GM19351 (cell line): ENCODE results near the gene CXCL6.

Experiments used
- ATAC-seq: cut with Tn5 transposase; IDR thresholded peaks from one replicate; pipeline ENCODE4 v1.9.1; 2021; ENCODE audit warnings: mild to moderate bottlenecking, moderate library complexity; ENCODE audit not compliant: unreplicated experiment

CXCL6 gene

DNA sequence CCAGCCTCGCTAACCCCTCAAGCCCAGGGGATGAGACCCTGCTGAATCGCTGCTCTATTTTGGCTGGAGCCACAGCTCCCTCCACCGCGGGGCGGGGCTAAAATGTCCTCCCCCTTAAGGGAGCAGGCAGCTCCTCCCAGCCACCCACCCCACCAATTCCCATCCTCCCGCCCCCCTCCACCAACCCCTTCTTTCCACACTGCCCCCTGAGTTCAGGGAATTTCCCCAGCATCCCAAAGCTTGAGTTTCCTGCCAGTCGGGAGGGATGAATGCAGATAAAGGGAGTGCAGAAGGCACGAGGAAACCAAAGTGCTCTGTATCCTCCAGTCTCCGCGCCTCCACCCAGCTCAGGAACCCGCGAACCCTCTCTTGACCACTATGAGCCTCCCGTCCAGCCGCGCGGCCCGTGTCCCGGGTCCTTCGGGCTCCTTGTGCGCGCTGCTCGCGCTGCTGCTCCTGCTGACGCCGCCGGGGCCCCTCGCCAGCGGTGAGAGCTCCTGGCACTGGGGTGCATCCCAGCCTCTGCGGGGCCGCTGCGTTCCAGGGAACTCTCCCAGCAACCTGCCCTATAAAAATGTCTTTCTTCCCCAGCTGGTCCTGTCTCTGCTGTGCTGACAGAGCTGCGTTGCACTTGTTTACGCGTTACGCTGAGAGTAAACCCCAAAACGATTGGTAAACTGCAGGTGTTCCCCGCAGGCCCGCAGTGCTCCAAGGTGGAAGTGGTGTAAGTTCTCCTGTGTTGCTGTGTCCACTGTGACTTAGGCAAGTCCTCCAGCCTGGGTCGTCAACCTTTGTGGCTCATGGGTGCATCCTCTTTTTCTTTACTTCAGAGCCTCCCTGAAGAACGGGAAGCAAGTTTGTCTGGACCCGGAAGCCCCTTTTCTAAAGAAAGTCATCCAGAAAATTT, at the start of gene CXCL6:
TSS of gene CXCL6 (plus strand) at position 306 of the 907 bp plus-strand sequence. CDS start at position 379, 73 bp downstream.
- ATAC-seq: no peak

DNA sequence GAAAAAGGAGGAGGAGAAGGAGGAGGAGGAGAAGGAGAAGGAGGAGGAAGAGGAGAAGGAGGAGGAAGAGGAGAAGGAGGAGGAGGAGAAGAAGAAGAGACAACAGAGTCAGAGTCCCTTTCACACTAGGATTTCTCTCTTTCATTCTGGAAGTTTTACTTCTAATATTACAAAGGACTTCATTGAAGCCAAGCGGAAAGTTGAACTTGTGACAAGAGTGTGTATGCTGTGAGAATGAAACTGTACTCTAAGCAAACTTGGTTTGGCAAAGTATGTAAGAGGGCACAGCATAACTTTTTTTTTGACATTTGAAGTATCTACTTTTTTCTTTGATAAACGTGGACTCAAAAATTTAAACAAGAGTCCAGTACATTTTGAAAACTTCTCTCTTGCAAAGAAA, 48.1 kb upstream of the CXCL6 start:
- no peak for ATAC-seq

- ATAC-seq: no peak
Measured at GRCh38 chr4:73798842-73799241, 37.6 kb upstream of the CXCL6 start.

- ATAC-seq: no peak
Measured at GRCh38 chr4:73800206-73800605, 36.3 kb upstream of the CXCL6 start.

GRCh38 chr4:73801692-73802091, 34.8 kb upstream of the CXCL6 start:
- ATAC-seq: no peak

DNA sequence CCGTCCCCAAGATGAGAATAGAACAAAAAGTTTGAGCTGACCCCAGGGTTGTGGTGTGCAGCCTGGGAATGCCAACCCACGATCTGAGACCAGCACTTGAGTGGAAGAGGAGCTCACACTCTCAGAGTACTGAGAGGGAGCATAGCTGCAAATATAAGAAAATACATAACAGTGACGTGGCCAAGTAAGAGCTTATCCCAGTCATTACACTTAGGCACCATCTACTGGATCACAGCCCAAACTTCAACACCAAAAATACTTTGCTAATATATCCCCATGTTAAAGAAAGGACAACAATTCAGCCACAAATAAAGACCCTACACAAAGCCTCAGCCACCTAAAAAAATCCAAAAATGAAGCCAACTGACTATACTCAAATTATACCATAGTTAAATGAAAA, 33.3 kb upstream of the CXCL6 start:
- no peak for ATAC-seq

DNA sequence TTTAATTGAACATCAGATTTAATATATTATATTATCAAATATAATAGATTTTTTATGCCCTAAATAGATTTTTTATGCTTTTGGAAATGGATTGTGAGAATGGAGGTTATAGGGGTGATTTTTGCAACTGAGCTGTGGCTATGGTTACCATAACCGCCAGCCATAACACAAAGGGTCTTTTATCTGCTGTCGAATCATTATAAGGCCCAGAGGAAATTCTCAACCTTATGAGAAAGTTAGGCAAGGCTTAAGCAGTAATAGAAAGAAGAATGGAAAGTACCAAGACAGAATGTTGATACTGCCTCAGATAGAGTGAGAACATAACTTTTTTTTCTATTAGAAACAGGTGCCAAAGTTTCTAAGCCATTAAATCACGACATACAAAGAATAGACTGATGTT, 26.3 kb upstream of the CXCL6 start:
- no peak for ATAC-seq

DNA sequence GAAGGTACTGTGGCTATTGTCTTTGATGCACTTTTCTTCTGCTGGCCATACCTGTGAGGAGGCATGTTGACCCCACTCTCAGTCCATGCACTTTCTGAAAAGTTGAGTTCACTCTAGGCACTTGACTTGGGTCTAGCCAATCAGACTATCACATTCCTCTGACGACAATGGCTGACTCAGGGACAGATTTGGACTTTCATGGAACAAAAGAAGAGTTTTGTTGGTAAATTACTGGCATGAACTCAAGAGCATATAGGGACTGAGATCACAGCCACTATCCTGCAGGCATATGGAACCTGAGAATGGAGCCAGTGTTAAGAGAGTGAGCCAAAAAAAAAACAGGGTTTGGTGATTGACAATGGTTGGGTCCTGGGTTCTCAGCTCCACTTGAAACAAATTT, 24.6 kb upstream of the CXCL6 start:
- no peak for ATAC-seq

GRCh38 chr4:73814679-73815078, 21.8 kb upstream of the CXCL6 start:
- ATAC-seq: no peak

DNA sequence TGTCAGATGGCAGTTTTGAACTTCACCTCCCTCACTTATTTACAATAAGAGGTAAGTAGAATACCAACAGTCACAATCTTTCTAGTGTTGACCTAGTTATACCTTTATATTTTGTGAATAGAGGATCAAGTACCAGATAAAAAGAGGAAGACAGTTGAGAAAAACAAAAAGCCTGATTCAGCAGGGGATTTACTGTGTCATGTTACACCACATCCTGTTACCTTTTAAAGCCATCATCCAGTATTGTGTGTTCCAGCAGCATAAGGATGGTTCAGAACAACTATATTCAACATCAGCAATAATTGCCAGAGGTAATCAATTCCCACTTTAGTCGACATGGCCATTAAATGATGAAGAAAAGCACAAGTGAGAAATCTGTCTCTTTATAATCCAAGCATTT, 21.3 kb upstream of the CXCL6 start:
- no peak for ATAC-seq

DNA sequence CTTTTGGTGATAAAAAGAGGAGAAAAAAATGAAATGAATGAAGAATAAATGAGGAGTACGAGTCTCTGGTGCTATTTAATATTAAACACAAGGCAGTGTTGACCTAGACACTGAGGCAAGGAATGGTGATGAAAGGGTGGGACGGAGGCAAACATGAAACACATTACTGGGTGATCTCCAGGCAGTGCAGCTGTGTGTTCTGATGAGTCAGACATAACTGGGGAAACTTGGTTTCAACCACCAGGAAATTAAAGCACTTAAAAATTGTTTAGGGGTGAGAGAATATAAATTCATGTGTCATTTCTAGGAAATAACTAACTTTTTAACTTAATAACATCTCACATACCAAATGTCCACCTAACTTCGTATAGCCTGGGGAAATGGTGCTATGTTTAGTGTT, 19.7 kb upstream of the CXCL6 start:
- ATAC-seq: no peak

DNA sequence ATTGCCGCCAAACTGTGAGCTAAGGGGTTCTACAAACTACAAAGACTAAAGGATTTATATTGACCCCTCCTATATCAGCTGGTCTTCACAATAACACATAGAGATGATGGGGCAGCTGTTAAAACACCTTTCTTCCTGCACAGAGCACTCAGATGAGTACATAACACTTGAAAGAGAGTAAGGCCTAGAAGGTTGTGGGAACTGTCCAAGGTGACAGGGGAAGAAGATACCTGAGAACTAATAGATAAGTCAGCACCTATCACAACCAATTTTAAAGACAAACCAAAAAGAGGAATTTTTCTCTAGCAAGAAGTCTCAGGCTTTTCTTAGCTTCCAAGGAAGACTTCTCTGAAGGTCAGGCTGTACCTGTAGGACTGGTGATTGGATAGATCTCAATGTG, 19.1 kb upstream of the CXCL6 start:
- ATAC-seq: no peak

DNA sequence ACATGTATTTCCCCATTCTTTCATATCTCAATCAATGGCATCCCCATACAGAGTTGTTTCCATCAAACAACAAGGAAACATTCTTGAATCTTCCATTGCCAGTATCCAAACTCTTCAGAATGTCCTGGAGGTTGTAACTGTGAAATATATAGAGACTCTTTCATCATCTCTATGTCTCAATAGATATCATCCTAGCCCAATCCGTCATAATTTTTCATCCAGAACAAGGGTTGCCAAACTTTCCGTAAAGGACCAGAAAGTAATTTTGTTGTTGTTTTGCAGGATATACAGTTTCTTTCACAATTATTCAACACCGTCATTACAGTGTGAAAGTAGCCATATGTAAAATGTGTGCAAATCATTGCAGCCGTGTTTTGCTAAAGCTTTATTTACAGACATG, 15.2 kb upstream of the CXCL6 start:
- ATAC-seq: no peak

- no peak for ATAC-seq
Measured at GRCh38 chr4:73822389-73822788, 14.1 kb upstream of the CXCL6 start.

DNA sequence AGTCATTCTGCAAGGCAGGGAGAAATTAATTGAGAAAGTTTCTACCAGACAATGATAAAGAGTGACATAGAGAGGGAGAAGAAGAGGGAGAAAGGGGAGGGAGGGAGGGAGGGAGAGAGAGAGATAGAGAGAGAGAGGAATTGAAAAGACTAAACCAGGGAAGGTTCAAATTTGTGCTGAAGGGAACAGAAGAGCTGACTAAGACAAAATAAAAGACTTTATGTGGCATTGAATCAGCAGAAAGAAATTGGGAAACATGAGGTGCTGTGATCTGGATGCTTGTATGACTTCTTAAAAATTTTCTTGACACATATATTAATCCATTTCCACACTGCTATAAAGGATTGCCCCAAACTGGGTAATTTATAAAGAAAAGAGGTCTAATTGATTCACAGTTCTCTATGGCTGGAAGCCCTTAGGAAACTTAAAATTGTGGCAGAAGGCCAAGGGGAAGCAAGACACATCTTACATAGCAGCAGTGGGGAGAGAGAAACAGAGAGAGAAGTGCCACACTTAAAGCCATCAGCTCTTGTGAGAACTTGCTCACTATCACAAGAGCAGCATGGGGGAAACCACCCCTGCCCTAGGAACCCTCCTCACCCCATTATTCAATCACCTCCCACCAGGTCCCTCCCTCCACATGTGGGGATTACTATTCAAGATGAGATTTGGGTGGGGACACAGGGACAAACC, 13.5 kb upstream of the CXCL6 start:
- ATAC-seq: no peak

DNA sequence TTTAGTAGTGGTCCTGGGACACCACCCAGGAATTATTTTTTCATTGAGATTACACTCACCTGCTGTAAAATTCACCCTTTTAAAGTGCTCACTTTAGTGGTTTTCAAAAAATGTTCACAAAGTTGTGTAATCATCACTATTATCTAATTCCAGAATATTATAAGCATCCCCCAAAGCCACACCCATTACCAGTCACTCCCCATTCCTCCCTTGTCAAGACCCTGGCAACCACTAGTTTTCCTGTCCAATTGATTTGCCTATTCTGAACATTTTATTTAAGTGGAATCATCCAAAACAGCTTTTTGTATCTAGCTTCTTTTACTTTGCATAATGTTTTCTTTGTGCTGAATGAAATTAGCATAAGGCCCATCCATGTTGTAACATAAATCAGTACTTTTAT, 12.7 kb upstream of the CXCL6 start:
- ATAC-seq: no peak

GRCh38 chr4:73828956-73829355, 7.5 kb upstream of the CXCL6 start:
- ATAC-seq: no peak

- no peak for ATAC-seq
Measured at GRCh38 chr4:73831569-73831968, 4.9 kb upstream of the CXCL6 start.

- no peak for ATAC-seq
Measured at GRCh38 chr4:73832651-73833237, 3.7 kb upstream of the CXCL6 start.

- ATAC-seq: no peak
Measured at GRCh38 chr4:73839071-73839470, 2.6 kb downstream of the CXCL6 start.

DNA sequence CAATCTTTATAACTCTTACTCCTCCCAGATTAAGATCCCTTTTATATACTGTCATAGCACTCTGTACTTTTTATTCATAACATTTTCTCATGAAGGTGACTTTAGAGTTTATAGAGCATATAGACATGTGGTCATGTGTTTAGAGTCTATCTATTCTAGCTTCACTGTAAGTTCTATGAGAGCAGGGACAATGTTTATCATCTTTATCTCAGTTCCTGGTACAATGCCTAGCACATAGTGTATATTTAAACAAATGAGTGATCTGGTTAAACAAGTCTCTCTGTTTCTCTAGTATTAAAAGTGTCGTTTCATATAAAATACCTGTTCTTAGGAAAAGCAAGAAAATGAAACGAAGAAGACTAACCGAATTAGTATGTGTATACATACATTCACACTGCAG, 3.2 kb downstream of the CXCL6 start:
- no peak for ATAC-seq
